Caco-2 (cell line): Measurements from ENCODE around the gene KIT. TPM values are rescaled to one million over a fixed set of nuclear protein-coding genes. Genes with fewer than 3 reads are reported as not detected.

Experiments
- BruUV-seq: library from RNA; stranded (reverse); fragments of 400-500 nt; replicated peaks from 2 replicates; lab custom pipeline; 2021; lab: Mats Ljungman, UMichigan
- CTCF ChIA-PET: fragments of 300-600 bp; sonication (Branson Sonifier 250); formaldehyde crosslinking; loops from one replicate; lab custom pipeline; 2022; ENCODE audit warnings: antibody characterized with exemption; lab: Charles Lee
- POLR2A ChIA-PET: fragments of 300-600 bp; sonication (Branson Sonifier 250); formaldehyde crosslinking; loops from one replicate; lab custom pipeline; 2022; ENCODE audit warnings: antibody characterized with exemption; lab: Charles Lee
- DNase-seq, 2 experiments: peaks; one replicate each; pipeline versions ENCODE4 v3.0.0 to v3.0.0-alpha.2; 2020 to 2022
- H3K27me3 ChIP-seq: replicated peaks from 2 replicates; pipeline ENCODE4 v1.6.0; 2011; ENCODE audit warnings: low read length; ENCODE audit not compliant: control insufficient read depth, insufficient read depth
- H3K36me3 ChIP-seq: 2 replicates; pipeline ENCODE4 v1.5.1; 2011; ENCODE audit warnings: low read length; ENCODE audit not compliant: control insufficient read depth, insufficient read depth
- H3K4me1 ChIP-seq: fragments of 250-450 bp; sonication (Bioruptor Pico); 2 replicates; pipeline ENCODE4 v1.5.1; 2020; ENCODE audit warnings: mild to moderate bottlenecking
- H3K4me3 ChIP-seq: 2 replicates; pipeline ENCODE4 v1.5.1; 2011; ENCODE audit warnings: low read depth, mild to moderate bottlenecking, control low read depth, low read length
- H3K9me3 ChIP-seq: fragments of 250-450 bp; sonication (Bioruptor Pico); 2 replicates; pipeline ENCODE4 v1.5.1; 2020; ENCODE audit warnings: mild to moderate bottlenecking, moderate library complexity
- H3K27ac Mint-ChIP-seq: one replicate; pipeline ENCODE4 v1.8.0; 2022; ENCODE audit warnings: mixed read lengths; ENCODE audit not compliant: unreplicated experiment
- H3K27me3 Mint-ChIP-seq: one replicate; pipeline ENCODE4 v1.8.0; 2022; ENCODE audit warnings: mixed read lengths; ENCODE audit not compliant: insufficient read depth, unreplicated experiment
- H3K36me3 Mint-ChIP-seq: one replicate; pipeline ENCODE4 v1.8.0; 2022; ENCODE audit warnings: mild to moderate bottlenecking, mixed read lengths; ENCODE audit not compliant: insufficient read depth, unreplicated experiment
- H3K4me1 Mint-ChIP-seq: one replicate; pipeline ENCODE4 v1.8.0; 2022; ENCODE audit warnings: low read depth, mixed read lengths; ENCODE audit not compliant: unreplicated experiment
- H3K4me3 Mint-ChIP-seq: one replicate; pipeline ENCODE4 v1.8.0; 2022; ENCODE audit warnings: mild to moderate bottlenecking, moderate library complexity, mixed read lengths; ENCODE audit not compliant: unreplicated experiment
- H3K9me3 Mint-ChIP-seq: one replicate; pipeline ENCODE4 v1.8.0; 2022; ENCODE audit warnings: mixed read lengths; ENCODE audit not compliant: unreplicated experiment
- intact Hi-C: fragments of 100-400 bp; cut with micrococcal nuclease; formaldehyde crosslinking; loops from one replicate; pipeline ENCODE4 v1.10.0; 2022; ENCODE audit not compliant: unreplicated experiment
- total RNA-seq: library from RNA; stranded (reverse); gene quantifications from 2 replicates; pipeline ENCODE4 v1.2.3, GENCODE V29; 2022
- TF ChIP-seq, protein P1 (sequence below), 2 experiments: fragments of 200-600 bp in 1 of 2; IDR thresholded peaks; 1 replicate in 1 of 2; 2 replicates in 1 of 2; pipeline versions ENCODE4 v1.5.1 to v1.8.0; 2011 to 2022; ENCODE audit warnings: antibody characterized with exemption in 1 of 2, control low read depth in 1 of 2, inconsistent platforms in 1 of 2, low read depth in 1 of 2, low read length in 1 of 2, mild to moderate bottlenecking in 1 of 2, moderate library complexity in 1 of 2; ENCODE audit not compliant: insufficient read depth in 1 of 2, severe bottlenecking in 1 of 2, unreplicated experiment in 1 of 2

The KIT gene
- total RNA-seq, 1 experiment from 2014 or later: 1.7 TPM

DNA sequence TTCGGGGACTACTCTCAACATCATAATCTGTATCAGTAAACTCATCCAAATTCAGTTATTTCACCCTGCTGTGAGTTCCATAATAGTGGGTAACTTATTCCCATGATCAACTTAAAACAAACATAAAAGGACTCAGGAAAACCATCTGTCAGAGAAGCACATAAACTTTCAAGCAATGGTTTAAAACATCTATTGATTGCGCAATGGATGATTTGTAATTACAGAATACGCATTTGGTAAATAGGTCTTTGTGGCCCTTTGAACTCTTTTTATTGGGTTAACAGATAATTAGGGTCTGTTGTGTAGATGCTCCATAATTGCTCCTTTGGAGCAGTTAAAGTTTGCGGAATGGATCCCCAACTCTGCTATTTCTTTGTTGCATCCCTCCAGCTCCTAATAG is 115.3 kb downstream of the KIT start:
- H3K4me1 Mint-ChIP-seq: no peaks in the 10 kb centered on the region
- H3K27me3 ChIP-seq: no peaks in the 10 kb centered on the region
- no peak for DNase-seq
- intact Hi-C loops: no loop called here
- no peaks in the 10 kb centered on the region for H3K9me3 Mint-ChIP-seq
- BruUV-seq: no TSS peak
- H3K4me3 ChIP-seq: no peak overlapping the region
- H3K9me3 ChIP-seq: no peaks in the 10 kb centered on the region
- POLR2A ChIA-PET: no interaction called here
- CTCF ChIA-PET: no interaction called here
- no peaks in the 10 kb centered on the region for H3K4me1 ChIP-seq
- H3K27me3 Mint-ChIP-seq: peaks cover 19% of the 10 kb centered on the region
- H3K4me3 Mint-ChIP-seq: no peak overlapping the region
- TF ChIP-seq, protein P1, sequence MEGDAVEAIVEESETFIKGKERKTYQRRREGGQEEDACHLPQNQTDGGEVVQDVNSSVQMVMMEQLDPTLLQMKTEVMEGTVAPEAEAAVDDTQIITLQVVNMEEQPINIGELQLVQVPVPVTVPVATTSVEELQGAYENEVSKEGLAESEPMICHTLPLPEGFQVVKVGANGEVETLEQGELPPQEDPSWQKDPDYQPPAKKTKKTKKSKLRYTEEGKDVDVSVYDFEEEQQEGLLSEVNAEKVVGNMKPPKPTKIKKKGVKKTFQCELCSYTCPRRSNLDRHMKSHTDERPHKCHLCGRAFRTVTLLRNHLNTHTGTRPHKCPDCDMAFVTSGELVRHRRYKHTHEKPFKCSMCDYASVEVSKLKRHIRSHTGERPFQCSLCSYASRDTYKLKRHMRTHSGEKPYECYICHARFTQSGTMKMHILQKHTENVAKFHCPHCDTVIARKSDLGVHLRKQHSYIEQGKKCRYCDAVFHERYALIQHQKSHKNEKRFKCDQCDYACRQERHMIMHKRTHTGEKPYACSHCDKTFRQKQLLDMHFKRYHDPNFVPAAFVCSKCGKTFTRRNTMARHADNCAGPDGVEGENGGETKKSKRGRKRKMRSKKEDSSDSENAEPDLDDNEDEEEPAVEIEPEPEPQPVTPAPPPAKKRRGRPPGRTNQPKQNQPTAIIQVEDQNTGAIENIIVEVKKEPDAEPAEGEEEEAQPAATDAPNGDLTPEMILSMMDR (IDR thresholded peaks at IDR 0.05; ENCODE audit: insufficient read depth in 1 of 2, low read depth in 1 of 2, low read length in 1 of 2, severe bottlenecking in 1 of 2, unreplicated experiment in 1 of 2): no peak
- H3K36me3 Mint-ChIP-seq: peaks cover 5% of the 10 kb centered on the region
- H3K27ac Mint-ChIP-seq: no peak overlapping the region
- H3K36me3 ChIP-seq: no peaks in the 10 kb centered on the region

DNA sequence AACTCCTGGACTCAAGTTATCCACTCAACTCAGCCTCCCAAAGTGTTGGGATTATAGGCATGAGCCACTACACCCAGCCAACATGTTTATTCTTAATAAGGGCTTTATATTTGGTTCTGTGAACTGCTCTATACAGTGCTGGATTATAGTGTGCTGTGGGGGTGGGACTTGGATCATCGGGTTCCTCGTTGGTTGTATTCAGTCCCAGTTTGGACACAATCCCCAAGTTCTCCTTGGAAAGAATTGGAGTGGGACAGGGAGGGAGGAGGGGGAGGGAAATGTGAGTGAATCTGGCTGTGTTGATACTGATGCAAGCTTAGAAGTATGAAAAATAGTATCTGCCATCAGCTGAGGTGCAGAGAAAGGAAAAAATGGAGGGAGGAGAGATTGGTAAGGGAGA is 121.3 kb downstream of the KIT start:
- TF ChIP-seq, protein P1 (IDR thresholded peaks at IDR 0.05; ENCODE audit: insufficient read depth in 1 of 2, low read depth in 1 of 2, low read length in 1 of 2, severe bottlenecking in 1 of 2, unreplicated experiment in 1 of 2): no peak

DNA sequence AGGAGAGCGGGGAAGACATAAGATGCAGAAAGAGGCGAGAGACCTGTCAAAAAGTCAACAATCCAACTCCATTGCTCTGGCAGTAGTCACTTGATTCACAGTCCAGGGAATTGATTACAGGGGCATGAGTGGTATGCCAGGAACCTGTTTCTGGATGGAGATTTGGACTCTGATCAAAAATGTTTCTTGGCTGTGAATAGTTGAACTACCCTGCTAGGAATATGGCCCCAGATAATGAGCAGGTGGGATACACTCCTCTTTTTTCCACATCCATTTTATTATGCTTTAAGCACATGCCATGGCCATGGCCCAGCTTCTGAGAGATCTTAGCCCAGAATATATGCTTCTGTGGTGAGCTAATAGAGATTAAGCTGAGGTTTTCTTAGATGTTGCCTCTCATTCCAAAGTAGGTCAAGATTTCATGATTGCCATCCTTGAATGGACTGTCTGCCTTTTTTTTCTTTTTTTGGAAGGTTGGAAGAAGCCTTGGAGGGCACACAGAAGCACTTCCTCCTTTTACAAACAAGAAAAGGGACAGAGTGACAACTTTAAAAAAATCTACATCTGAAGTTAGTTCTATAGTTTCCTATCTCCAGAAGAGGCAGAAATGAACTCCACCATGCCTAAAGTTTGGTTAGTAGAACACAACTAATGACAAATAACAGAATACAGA is 121.9 kb downstream of the KIT start:
- Mint-ChIP-seq H3K4me1 (no peaks in the 10 kb centered on the region), H3K36me3 (no peaks in the 10 kb centered on the region), H3K27me3 (peaks cover 10% of the 10 kb centered on the region), H3K9me3 (no peaks in the 10 kb centered on the region), H3K4me3 (no peak overlapping the region), H3K27ac (no peak overlapping the region)
- DNase-seq: no peak
- TF ChIP-seq, protein P1 (IDR thresholded peaks at IDR 0.05; ENCODE audit: insufficient read depth in 1 of 2, low read depth in 1 of 2, low read length in 1 of 2, severe bottlenecking in 1 of 2, unreplicated experiment in 1 of 2): no peak
- no peaks in the 10 kb centered on the region for H3K4me1 ChIP-seq
- H3K4me3 ChIP-seq: no peak overlapping the region
- intact Hi-C loops: no loop called here
- ChIA-PET POLR2A (no interaction called here), CTCF (no interaction called here)
- H3K9me3 ChIP-seq: no peaks in the 10 kb centered on the region
- no peaks in the 10 kb centered on the region for H3K27me3 ChIP-seq
- H3K36me3 ChIP-seq: no peaks in the 10 kb centered on the region
- no TSS peak for BruUV-seq

More for the DNA sequence above, 121.3 kb downstream of the KIT start:
- Mint-ChIP-seq H3K4me1 (no peaks in the 10 kb centered on the region), H3K36me3 (no peaks in the 10 kb centered on the region), H3K27me3 (peaks cover 10% of the 10 kb centered on the region), H3K27ac (no peak overlapping the region), H3K9me3 (no peaks in the 10 kb centered on the region), H3K4me3 (no peak overlapping the region)
- Histone ChIP-seq H3K27me3 (no peaks in the 10 kb centered on the region), H3K9me3 (no peaks in the 10 kb centered on the region), H3K36me3 (no peaks in the 10 kb centered on the region), H3K4me1 (no peaks in the 10 kb centered on the region), H3K4me3 (no peak overlapping the region)
- no peak for DNase-seq
- POLR2A ChIA-PET: no interaction called here
- intact Hi-C loops: no loop called here
- BruUV-seq: no TSS peak
- CTCF ChIA-PET: no interaction called here
